CD4-positive, CD25-positive, alpha-beta regulatory T cell (primary cell): ENCODE results near the gene CLIP3. TPM values are rescaled to one million over a fixed set of nuclear protein-coding genes. Genes with fewer than 3 reads are reported as not detected.

Experiments used
- ATAC-seq, 2 donors: fragments of 150-1000 bp; cut with Tn5 transposase; one replicate each; pipeline ENCODE4 v1.10.0; 2021; ENCODE audit warnings: low read depth in 2 of 2, moderate number of reproducible peaks in 2 of 2, moderate library complexity in 1 of 2
- DNase-seq, 3 donors: peaks; one replicate each; pipeline versions ENCODE4 v3.0.0 to v3.0.0-alpha.2; 2012 to 2022; ENCODE audit warnings: mixed read lengths in 1 of 3
- H3K27ac ChIP-seq: one replicate; pipeline ENCODE4 v1.7.0; 2013; ENCODE audit warnings: mild to moderate bottlenecking, low read length; ENCODE audit not compliant: insufficient read depth, poor library complexity, severe bottlenecking
- H3K27me3 ChIP-seq: one replicate; pipeline ENCODE4 v1.7.0; 2013; ENCODE audit warnings: low read length; ENCODE audit not compliant: control insufficient read depth, insufficient read depth
- H3K36me3 ChIP-seq: one replicate; pipeline ENCODE4 v1.7.0; 2013; ENCODE audit warnings: mild to moderate bottlenecking, low read length, moderate library complexity; ENCODE audit not compliant: control insufficient read depth, insufficient read depth
- H3K4me1 ChIP-seq: 2 replicates; pipeline ENCODE4 v1.7.0; 2013; ENCODE audit warnings: mild to moderate bottlenecking, low read length; ENCODE audit not compliant: insufficient read depth, control insufficient read depth, poor library complexity, severe bottlenecking
- H3K4me3 ChIP-seq: one replicate; pipeline ENCODE4 v1.7.0; 2013; ENCODE audit warnings: low read depth, mild to moderate bottlenecking, low read length, moderate library complexity
- H3K9me3 ChIP-seq, 2 experiments: 1 replicate in 1 of 2; 2 replicates in 1 of 2; pipeline ENCODE4 v1.7.0; 2013; ENCODE audit warnings: low read length in 2 of 2, mild to moderate bottlenecking in 1 of 2, moderate library complexity in 1 of 2; ENCODE audit not compliant: control insufficient read depth in 2 of 2
- H3K27ac Mint-ChIP-seq, 3 donors: one replicate each; pipeline ENCODE4 v1.8.0; 2020 to 2022; ENCODE audit warnings: mild to moderate bottlenecking in 3 of 3, mixed read lengths in 3 of 3, moderate library complexity in 2 of 3
- H3K27me3 Mint-ChIP-seq: one replicate; pipeline ENCODE4 v1.8.0; 2022; ENCODE audit warnings: mild to moderate bottlenecking, mixed read lengths
- H3K36me3 Mint-ChIP-seq: one replicate; pipeline ENCODE4 v1.8.0; 2020; ENCODE audit warnings: mixed read lengths
- H3K4me1 Mint-ChIP-seq, 4 donors: one replicate each; pipeline ENCODE4 v1.8.0; 2020 to 2022; ENCODE audit warnings: mixed read lengths in 4 of 4, mild to moderate bottlenecking in 1 of 4
- H3K4me3 Mint-ChIP-seq, 4 donors: one replicate each; pipeline ENCODE4 v1.8.0; 2020 to 2022; ENCODE audit warnings: mild to moderate bottlenecking in 4 of 4, mixed read lengths in 4 of 4, moderate library complexity in 3 of 4
- H3K9me3 Mint-ChIP-seq, 7 donors: one replicate each; pipeline ENCODE4 v1.8.0; 2020 to 2022; ENCODE audit warnings: mixed read lengths in 7 of 7, mild to moderate bottlenecking in 3 of 7, moderate library complexity in 2 of 7
- polyA plus RNA-seq, 4 donors: library from polyadenylated mRNA; unstranded; fragments of 300-500 nt; fragmentation: Illumina TruSeq; gene quantifications; one replicate each; pipeline ENCODE4 v1.2.3, GENCODE V29; 2021
- total RNA-seq: library from RNA; stranded (reverse); gene quantifications from one replicate; pipeline ENCODE4 v1.2.3, GENCODE V29; 2022

Gene CLIP3
- total and polyA plus RNA-seq, 5 donors from 2014 or later = 0.38 to 1.4 (median 0.81) TPM

DNA sequence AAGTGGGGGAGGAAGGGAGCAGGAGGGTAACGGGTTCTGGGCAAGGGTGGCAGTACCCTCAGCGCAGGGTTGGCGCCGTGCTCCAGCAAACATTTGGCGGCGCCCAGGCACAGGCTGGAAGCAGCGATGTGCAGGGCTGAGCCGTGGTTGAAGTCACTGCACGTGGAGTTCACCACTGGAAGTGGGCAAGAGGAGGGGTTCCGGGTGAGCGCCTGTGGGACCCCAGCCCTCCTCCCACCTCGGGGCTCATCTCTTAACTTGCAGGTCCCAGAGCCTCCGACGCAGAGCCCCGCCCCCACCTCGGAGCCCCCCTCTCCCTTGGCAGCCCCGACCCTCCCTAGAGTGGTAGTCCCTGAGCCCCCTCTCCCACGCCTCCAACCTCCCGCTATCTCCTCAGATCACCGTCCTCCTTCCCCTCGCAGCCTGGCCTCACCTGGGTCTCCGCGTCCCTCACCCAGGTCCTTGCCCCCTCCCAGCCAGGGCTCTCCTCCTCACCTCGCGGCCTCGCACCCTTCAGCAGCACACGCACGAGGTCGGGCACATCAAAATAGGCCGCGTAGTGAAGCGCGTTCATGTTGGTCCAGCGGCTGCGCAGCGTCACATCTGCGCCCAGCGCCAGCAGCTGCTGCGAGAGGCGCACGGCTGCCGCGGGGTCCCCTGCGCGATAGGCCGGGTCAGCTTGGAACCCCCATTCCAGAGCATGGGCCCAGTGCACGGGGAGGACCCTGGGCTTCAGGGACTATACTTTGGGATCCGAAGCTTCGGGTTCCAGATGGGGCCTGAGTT, 6.4 kb downstream of the CLIP3 start:
- no peak overlapping the region for H3K4me3 ChIP-seq
- Mint-ChIP-seq H3K9me3 (peaks cover 0 to 2% (median 0%) of the 10 kb centered on the region in 7 donors), H3K27ac (no peak overlapping the region), H3K27me3 (no peaks in the 10 kb centered on the region), H3K4me1 (peaks cover 0 to 1% (median 0%) of the 10 kb centered on the region in 4 donors), H3K36me3 (peaks cover 29% of the 10 kb centered on the region), H3K4me3 (no peak overlapping the region)
- DNase-seq (no peak), ATAC-seq (no peak)
- H3K4me1 ChIP-seq = no peaks in the 10 kb centered on the region
- no peak overlapping the region for H3K27ac ChIP-seq
- H3K27me3 ChIP-seq = no peaks in the 10 kb centered on the region
- H3K9me3 ChIP-seq = no peaks in the 10 kb centered on the region
- H3K36me3 ChIP-seq = peaks cover 12% of the 10 kb centered on the region

DNA sequence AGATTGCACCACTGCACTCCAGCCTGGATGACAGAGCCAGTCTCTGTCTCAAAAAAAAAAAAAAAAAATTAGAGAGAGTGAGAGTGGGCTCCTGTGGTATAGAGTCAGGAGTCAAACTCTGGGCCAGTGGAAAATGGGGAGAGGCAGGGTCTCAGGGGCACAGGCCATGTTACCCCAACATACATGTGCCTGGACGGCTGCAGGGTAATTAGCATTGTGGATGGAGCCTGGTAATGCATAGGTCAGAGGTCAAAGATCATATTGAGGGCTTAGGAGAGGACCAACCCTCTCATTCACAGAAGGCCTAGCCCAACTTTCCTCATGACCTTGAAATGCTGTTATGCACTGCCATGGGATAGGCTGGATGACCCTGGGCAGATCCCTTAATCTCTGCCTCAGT, 7.1 kb downstream of the CLIP3 start:
- Mint-ChIP-seq H3K27me3 (no peaks in the 10 kb centered on the region), H3K9me3 (peaks cover 0 to 2% (median 0%) of the 10 kb centered on the region in 7 donors), H3K36me3 (peaks cover 25% of the 10 kb centered on the region), H3K27ac (no peak overlapping the region), H3K4me1 (no peaks in the 10 kb centered on the region), H3K4me3 (no peak overlapping the region)
- Histone ChIP-seq H3K36me3 (peaks cover 14% of the 10 kb centered on the region), H3K9me3 (no peaks in the 10 kb centered on the region), H3K4me3 (no peak overlapping the region), H3K4me1 (no peaks in the 10 kb centered on the region), H3K27ac (no peak overlapping the region), H3K27me3 (no peaks in the 10 kb centered on the region)
- no peak for ATAC-seq
- DNase-seq = no peak

DNA sequence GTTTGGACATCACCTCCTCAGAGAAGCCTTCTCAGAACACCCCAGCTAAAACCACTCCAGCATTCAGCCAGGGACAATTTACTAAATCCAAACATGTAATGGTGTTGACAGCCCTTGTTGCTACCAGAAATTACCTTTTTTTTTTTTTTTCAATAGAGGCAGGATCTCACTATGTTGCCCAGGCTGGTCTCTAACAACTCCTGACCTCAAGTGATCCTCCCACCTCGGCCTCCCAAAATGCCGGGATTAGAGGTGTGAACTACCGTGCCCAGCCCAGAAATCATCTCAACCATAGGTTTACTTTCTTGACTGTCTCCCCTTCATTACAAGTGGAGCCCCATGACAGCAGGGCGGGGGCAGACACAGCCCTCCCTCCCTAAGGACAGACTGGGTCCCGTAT, 9.2 kb downstream of the CLIP3 start:
- no peak overlapping the region for H3K4me3 ChIP-seq
- DNase-seq (no peak), ATAC-seq (no peak)
- H3K36me3 Mint-ChIP-seq = peaks cover 18% of the 10 kb centered on the region
- no peaks in the 10 kb centered on the region for H3K4me1 ChIP-seq
- H3K9me3 ChIP-seq = no peaks in the 10 kb centered on the region
- H3K4me1 Mint-ChIP-seq = no peaks in the 10 kb centered on the region
- no peaks in the 10 kb centered on the region for H3K27me3 Mint-ChIP-seq
- no peaks in the 10 kb centered on the region for H3K27me3 ChIP-seq
- no peak overlapping the region for H3K27ac Mint-ChIP-seq
- no peak overlapping the region for H3K4me3 Mint-ChIP-seq
- peaks cover 0 to 2% (median 0%) of the 10 kb centered on the region in 7 donors for H3K9me3 Mint-ChIP-seq
- no peak overlapping the region for H3K27ac ChIP-seq
- peaks cover 14% of the 10 kb centered on the region for H3K36me3 ChIP-seq

DNA sequence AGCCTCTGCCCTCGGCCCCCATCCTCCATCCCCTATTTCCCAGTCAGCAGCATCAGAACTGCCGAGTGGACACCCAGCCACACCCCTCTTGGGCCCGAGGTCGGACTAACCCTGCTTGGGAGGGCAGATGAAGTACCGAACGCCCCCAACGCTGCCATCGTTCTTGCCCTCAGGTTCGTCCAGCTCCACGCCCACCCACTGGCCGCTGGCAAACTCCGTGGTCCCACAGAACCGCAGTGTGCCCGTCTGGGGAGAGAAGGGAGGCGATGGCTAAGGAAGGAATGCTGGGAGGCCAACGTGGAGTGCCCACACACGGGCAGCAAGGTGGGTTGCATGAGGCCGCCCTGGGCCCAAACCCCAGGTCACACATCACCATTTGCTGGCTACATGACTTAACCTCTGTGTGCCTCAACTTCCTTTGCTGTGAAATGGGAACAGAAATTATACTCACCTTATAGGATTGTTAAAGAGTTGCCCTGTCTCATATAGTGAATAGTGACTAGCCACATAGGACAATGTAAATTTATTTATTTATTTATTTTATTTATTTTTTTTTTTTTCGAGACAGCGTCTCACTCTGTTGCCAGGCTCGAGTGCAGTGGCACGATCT, 13.5 kb downstream of the CLIP3 start:
- H3K4me1 ChIP-seq = peaks cover 10% of the 10 kb centered on the region
- H3K9me3 Mint-ChIP-seq = peaks cover 0 to 2% (median 0%) of the 10 kb centered on the region in 7 donors
- H3K27ac Mint-ChIP-seq = no peak overlapping the region
- no peaks in the 10 kb centered on the region for H3K27me3 ChIP-seq
- DNase-seq = no peak
- H3K9me3 ChIP-seq = no peaks in the 10 kb centered on the region
- H3K36me3 ChIP-seq = peaks cover 14% of the 10 kb centered on the region
- H3K4me1 Mint-ChIP-seq = peaks cover 4 to 19% (median 11%) of the 10 kb centered on the region in 4 donors
- H3K36me3 Mint-ChIP-seq = peaks cover 11% of the 10 kb centered on the region
- no peaks in the 10 kb centered on the region for H3K27me3 Mint-ChIP-seq
- no peak overlapping the region for H3K4me3 ChIP-seq
- no peak for ATAC-seq
- H3K4me3 Mint-ChIP-seq = no peak overlapping the region
- H3K27ac ChIP-seq = no peak overlapping the region

DNA sequence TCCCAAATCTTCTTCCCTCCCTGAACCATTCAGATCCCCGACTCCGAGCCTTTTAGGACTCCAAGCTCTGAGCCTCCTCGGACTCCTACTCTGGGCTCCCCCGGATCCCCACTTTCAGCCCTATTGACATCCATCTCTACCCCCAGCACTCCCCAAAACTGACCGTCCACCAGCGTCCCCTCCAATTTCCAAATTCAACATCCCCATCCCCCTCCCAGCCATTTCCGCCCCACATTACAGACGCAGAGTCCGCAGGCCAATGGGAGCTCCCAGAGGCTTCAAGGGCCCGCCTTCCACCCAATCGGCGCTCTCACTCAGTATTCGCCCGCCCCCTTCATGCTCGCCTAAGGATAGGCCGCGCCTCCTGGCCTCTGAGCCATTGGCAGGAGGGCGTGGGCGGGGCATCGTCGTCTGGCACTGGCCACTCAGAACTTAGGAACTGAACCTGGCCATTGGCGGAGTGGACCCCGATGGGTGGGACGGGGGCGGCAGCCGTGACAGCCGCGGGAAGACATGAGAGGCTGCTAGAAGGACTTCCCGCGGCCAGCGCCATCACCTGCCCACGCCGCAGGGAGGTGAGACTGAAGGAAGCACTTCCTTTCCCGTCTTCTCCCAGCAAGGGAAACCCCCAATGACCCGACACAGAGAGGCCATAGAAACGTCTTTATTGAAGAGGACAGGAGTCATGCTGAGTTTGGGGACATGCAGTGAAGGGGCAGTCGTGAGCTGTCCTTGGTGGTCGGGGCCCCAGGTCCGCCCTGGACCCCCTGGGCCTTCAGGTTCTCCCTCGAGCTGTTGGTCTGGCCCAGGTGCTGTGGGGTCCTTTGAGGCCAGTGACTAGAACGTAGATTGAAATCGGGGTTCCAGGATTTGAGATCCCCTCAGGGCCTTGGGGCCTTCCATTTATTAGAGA, 18.4 kb downstream of the CLIP3 start, which contains the start of gene ALKBH6:
Gene ALKBH6 (minus strand): TSS at position 202 of the 913 bp plus-strand sequence. CDS start 816 bp downstream, outside the sequence.
- Histone ChIP-seq H3K36me3 (no peaks in the 10 kb centered on the region), H3K9me3 (no peaks in the 10 kb centered on the region), H3K4me3 (peak within 1 kb of the TSS; percentile 90), H3K4me1 (peaks cover 23% of the 10 kb centered on the region), H3K27ac (peak within 1 kb of the TSS; percentile 85), H3K27me3 (no peaks in the 10 kb centered on the region)
- Mint-ChIP-seq H3K27ac (peak within 1 kb of the TSS; percentile 97 to 100 (median 97)), H3K4me1 (peaks cover 4 to 45% (median 24%) of the 10 kb centered on the region in 4 donors), H3K4me3 (peak within 1 kb of the TSS; percentile 86 to 99 (median 98)), H3K9me3 (no peaks in the 10 kb centered on the region), H3K27me3 (no peaks in the 10 kb centered on the region), H3K36me3 (peaks cover 5% of the 10 kb centered on the region)
- peak; percentile 98 to 99 for ATAC-seq
- DNase-seq = peak; percentile 98 to 100 (median 99)

DNA sequence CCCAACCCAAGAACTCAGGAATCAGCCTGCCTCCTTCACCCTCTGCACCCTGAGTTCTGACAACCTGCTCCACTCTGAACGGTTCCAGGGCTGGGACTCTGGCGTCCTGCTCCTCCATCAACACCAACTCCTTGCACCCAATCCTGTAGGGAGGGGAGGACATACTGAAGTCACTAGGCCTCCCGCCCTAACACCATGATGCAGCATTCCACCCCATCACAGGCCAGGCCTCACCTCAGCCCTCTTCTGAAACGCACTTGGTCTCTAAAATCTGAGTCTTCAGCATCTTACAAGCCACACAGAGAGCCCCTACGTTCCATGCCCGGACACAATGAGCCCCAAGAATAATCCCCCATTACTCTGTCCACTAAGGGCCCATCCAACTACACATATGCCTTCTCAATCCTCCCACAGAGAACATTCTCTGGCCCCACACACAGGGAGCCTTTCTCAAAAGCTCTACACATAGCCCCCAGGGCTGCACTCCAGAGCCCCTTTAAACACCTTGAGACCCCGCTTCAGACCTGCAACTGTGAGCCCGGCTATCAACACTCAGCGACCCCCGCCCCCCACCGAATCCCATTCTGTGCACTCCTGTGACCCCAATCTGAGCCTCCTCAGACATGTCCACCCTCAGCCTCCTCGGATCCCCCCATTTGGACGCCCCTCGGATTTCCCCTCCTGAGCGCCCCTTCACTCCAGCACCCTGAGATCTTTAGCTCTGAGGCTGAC, 19.2 kb downstream of the CLIP3 start:
- Mint-ChIP-seq H3K9me3 (no peaks in the 10 kb centered on the region), H3K27me3 (no peaks in the 10 kb centered on the region), H3K4me1 (peaks cover 4 to 50% (median 25%) of the 10 kb centered on the region in 4 donors), H3K36me3 (peaks cover 5% of the 10 kb centered on the region), H3K4me3 (peak overlapping the region; percentile 86 to 99 (median 98)), H3K27ac (peak overlapping the region; percentile 97 to 100 (median 97))
- Histone ChIP-seq H3K27me3 (no peaks in the 10 kb centered on the region), H3K4me1 (peaks cover 32% of the 10 kb centered on the region), H3K27ac (peak overlapping the region; percentile 85), H3K4me3 (peak overlapping the region; percentile 90), H3K9me3 (no peaks in the 10 kb centered on the region), H3K36me3 (no peaks in the 10 kb centered on the region)
- DNase-seq (no peak), ATAC-seq (no peak)

DNA sequence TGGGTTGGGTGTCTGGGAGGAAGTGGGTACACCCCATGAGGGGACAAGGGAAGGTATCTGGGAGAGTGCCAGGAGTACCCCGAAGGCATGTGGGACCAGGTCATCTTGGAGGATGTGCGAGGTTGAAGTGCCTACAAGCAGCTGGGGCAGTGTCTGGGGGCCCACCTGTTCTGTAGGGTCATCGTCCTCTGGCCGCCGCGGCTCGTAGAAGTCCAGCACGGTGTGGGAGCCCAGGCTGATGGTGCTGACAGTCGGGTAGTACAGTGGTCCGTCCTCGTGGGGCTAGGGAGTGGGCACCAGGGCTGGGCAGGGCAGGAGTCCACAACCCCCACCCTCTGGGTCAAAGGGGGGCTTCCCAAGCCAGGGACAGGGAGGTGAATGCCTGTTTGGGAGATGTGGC, 22.3 kb downstream of the CLIP3 start:
- Mint-ChIP-seq H3K4me1 (peaks cover 4 to 47% (median 22%) of the 10 kb centered on the region in 4 donors), H3K36me3 (peaks cover 6% of the 10 kb centered on the region), H3K4me3 (peak overlapping the region; percentile 57 to 76 (median 68)), H3K27me3 (no peaks in the 10 kb centered on the region), H3K9me3 (no peaks in the 10 kb centered on the region), H3K27ac (peak overlapping the region in 1 of 3 donors; percentile 71)
- Histone ChIP-seq H3K27ac (no peak overlapping the region), H3K27me3 (no peaks in the 10 kb centered on the region), H3K9me3 (no peaks in the 10 kb centered on the region), H3K4me3 (no peak overlapping the region), H3K36me3 (no peaks in the 10 kb centered on the region), H3K4me1 (peaks cover 32% of the 10 kb centered on the region)
- ATAC-seq (no peak), DNase-seq (no peak)
